H1 (cell line): ENCODE data around the gene MTO1. TPM values are rescaled to one million over a fixed set of nuclear protein-coding genes. Genes with fewer than 3 reads are reported as not detected.

Source experiments
- CTCF ChIA-PET: fragments of 300-600 bp; sonication (Branson Sonifier 250); formaldehyde crosslinking; loops from one replicate; lab custom pipeline; 2021; ENCODE audit not compliant: partially characterized antibody; lab: Charles Lee
- POLR2A ChIA-PET: fragments of 300-600 bp; sonication (Branson Sonifier 250); formaldehyde crosslinking; loops from one replicate; lab custom pipeline; 2021; ENCODE audit warnings: inconsistent platforms; ENCODE audit not compliant: partially characterized antibody; lab: Charles Lee
- DNase-seq, 2 experiments: peaks; one replicate each; pipeline versions ENCODE4 v3.0.0 to v3.0.0-alpha.2; 2010 to 2022; ENCODE audit warnings: low spot score in 2 of 2, low read depth in 1 of 2, mixed read lengths in 1 of 2
- FAIRE-seq: peaks from 2 replicates; lab custom pipeline; 2011; peaks lifted over from hg19 to GRCh38; lab: Jason Lieb, UNC
- H2AFZ ChIP-seq: 2 replicates; pipeline ENCODE4 v1.8.1; 2012; ENCODE audit warnings: low read length, inconsistent platforms
- H2AK5ac ChIP-seq: 2 replicates; pipeline ENCODE4 v1.6.1; 2013; ENCODE audit warnings: low read depth, low read length
- H2BK120ac ChIP-seq: replicated peaks from 2 replicates; pipeline ENCODE3; 2013; ENCODE audit warnings: low read depth, low read length, inconsistent platforms
- H2BK12ac ChIP-seq: 2 replicates; pipeline ENCODE4 v1.6.1; 2013; ENCODE audit warnings: low read depth, low read length
- H2BK15ac ChIP-seq: 2 replicates; pipeline ENCODE4 v1.6.1; 2013; ENCODE audit warnings: low read length
- H2BK20ac ChIP-seq: 2 replicates; pipeline ENCODE4 v1.6.1; 2013; ENCODE audit warnings: low read length
- H2BK5ac ChIP-seq: 2 replicates; pipeline ENCODE4 v1.6.1; 2013; ENCODE audit warnings: low read depth, low read length
- H3K14ac ChIP-seq: 2 replicates; pipeline ENCODE4 v1.6.1; 2013; ENCODE audit warnings: inconsistent platforms; ENCODE audit not compliant: insufficient read length
- H3K18ac ChIP-seq: 2 replicates; pipeline ENCODE4 v1.6.1; 2013; ENCODE audit warnings: low read length; ENCODE audit errors: extremely low read depth
- H3K23ac ChIP-seq: 2 replicates; pipeline ENCODE4 v1.6.1; 2013; ENCODE audit warnings: inconsistent platforms; ENCODE audit not compliant: insufficient read length
- H3K23me2 ChIP-seq: 2 replicates; pipeline ENCODE4 v1.6.1; 2013; ENCODE audit warnings: low read depth, low read length
- H3K27ac ChIP-seq: 2 replicates; pipeline ENCODE4 v1.6.1; 2011; ENCODE audit warnings: low read depth, low read length, inconsistent platforms
- H3K27me3 ChIP-seq, 4 experiments: replicated peaks in 1 of 4; 1 replicate in 1 of 4; 2 replicates in 3 of 4; pipeline versions ENCODE4 v1.6.1 to v1.8.1; 2011 to 2013; ENCODE audit warnings: low read length in 3 of 4, mild to moderate bottlenecking in 3 of 4, inconsistent platforms in 2 of 4, mixed read lengths in 2 of 4, moderate library complexity in 1 of 4; ENCODE audit not compliant: control insufficient read depth in 3 of 4, insufficient read depth in 3 of 4; ENCODE audit errors: extremely low read depth in 1 of 4
- H3K36me3 ChIP-seq, 4 experiments: 2 replicates each; pipeline versions ENCODE4 v1.6.1 to v1.8.1; 2011 to 2013; ENCODE audit warnings: mild to moderate bottlenecking in 4 of 4, low read length in 3 of 4, moderate library complexity in 2 of 4, control low read depth in 1 of 4, inconsistent platforms in 1 of 4; ENCODE audit not compliant: insufficient read depth in 4 of 4, control insufficient read depth in 2 of 4
- H3K4ac ChIP-seq: replicated peaks from 2 replicates; pipeline ENCODE3; 2013; ENCODE audit warnings: low read length, low read depth, mixed read lengths, inconsistent platforms; ENCODE audit not compliant: insufficient read length
- H3K4me1 ChIP-seq, 4 experiments: replicated peaks in 1 of 4; 1 replicate in 1 of 4; 2 replicates in 3 of 4; pipeline versions ENCODE4 v1.6.1 to v1.8.1; 2011 to 2013; ENCODE audit warnings: low read length in 3 of 4, inconsistent platforms in 2 of 4, mixed read lengths in 1 of 4; ENCODE audit not compliant: insufficient read depth in 4 of 4, control insufficient read depth in 3 of 4
- H3K4me2 ChIP-seq, 2 experiments: 2 replicates each; pipeline versions ENCODE4 v1.6.1 to v1.8.1; 2011 to 2013; ENCODE audit warnings: low read depth in 2 of 2, low read length in 2 of 2, control low read depth in 1 of 2, inconsistent platforms in 1 of 2, mild to moderate bottlenecking in 1 of 2; ENCODE audit not compliant: insufficient read depth in 1 of 2
- H3K4me3 ChIP-seq, 4 experiments: fragments of 200-600, 300-600 bp in 1 of 4; sonication (generic), shearing (Covaris generic), sonication (Bioruptor Twin) in 1 of 4; 2 replicates each; pipeline versions ENCODE4 v1.5.1 to v1.8.1; 2011 to 2016; ENCODE audit warnings: low read length in 4 of 4, low read depth in 3 of 4, control low read depth in 2 of 4, inconsistent platforms in 2 of 4, mild to moderate bottlenecking in 2 of 4, mixed read lengths in 1 of 4, moderate library complexity in 1 of 4; ENCODE audit not compliant: insufficient read depth in 2 of 4; ENCODE audit errors: extremely low read depth in 1 of 4
- H3K56ac ChIP-seq: replicated peaks from 2 replicates; pipeline ENCODE3; 2013; ENCODE audit warnings: low read depth, mild to moderate bottlenecking, mixed read lengths, low read length, inconsistent platforms; ENCODE audit not compliant: insufficient read length
- H3K79me1 ChIP-seq: 2 replicates; pipeline ENCODE4 v1.6.1; 2013; ENCODE audit warnings: low read depth, low read length, control low read depth
- H3K79me2 ChIP-seq, 2 experiments: 2 replicates each; pipeline versions ENCODE4 v1.6.1 to v1.8.1; 2012 to 2013; ENCODE audit warnings: low read length in 2 of 2, mild to moderate bottlenecking in 2 of 2, inconsistent platforms in 1 of 2; ENCODE audit not compliant: insufficient read depth in 2 of 2, control insufficient read depth in 1 of 2
- H3K9ac ChIP-seq, 4 experiments: replicated peaks in 1 of 4; 1 replicate in 1 of 4; 2 replicates in 3 of 4; pipeline versions ENCODE4 v1.6.1 to v1.8.1; 2011 to 2013; ENCODE audit warnings: low read depth in 3 of 4, low read length in 3 of 4, control low read depth in 2 of 4, mild to moderate bottlenecking in 2 of 4, moderate library complexity in 2 of 4, inconsistent platforms in 1 of 4; ENCODE audit errors: extremely low read depth in 1 of 4
- H3K9me3 ChIP-seq, 2 experiments: 2 replicates each; pipeline versions ENCODE4 v1.6.1 to v1.8.1; 2012 to 2013; ENCODE audit warnings: mild to moderate bottlenecking in 2 of 2, moderate library complexity in 2 of 2, control low read depth in 1 of 2, inconsistent platforms in 1 of 2, low read depth in 1 of 2, low read length in 1 of 2, mixed read lengths in 1 of 2; ENCODE audit not compliant: insufficient read depth in 2 of 2
- H4K20me1 ChIP-seq, 2 experiments: replicated peaks in 1 of 2; 2 replicates each; pipeline versions ENCODE3 to v1.8.1; 2011 to 2013; ENCODE audit warnings: inconsistent platforms in 2 of 2, low read length in 2 of 2, mild to moderate bottlenecking in 1 of 2; ENCODE audit not compliant: insufficient read depth in 2 of 2, control insufficient read depth in 1 of 2
- H4K5ac ChIP-seq: 2 replicates; pipeline ENCODE4 v1.6.1; 2013; ENCODE audit warnings: low read length, low read depth, mixed read lengths, inconsistent platforms; ENCODE audit not compliant: insufficient read length
- H4K8ac ChIP-seq: 2 replicates; pipeline ENCODE4 v1.8.0; 2013; ENCODE audit warnings: mild to moderate bottlenecking, moderate library complexity, low read length, inconsistent platforms; ENCODE audit not compliant: insufficient read depth; ENCODE audit errors: extremely low read depth
- H4K91ac ChIP-seq: replicated peaks from 2 replicates; pipeline ENCODE3; 2013; ENCODE audit warnings: low read length, mixed read lengths, inconsistent platforms; ENCODE audit not compliant: insufficient read length
- CHD1 ChIP-seq: IDR thresholded peaks from 2 replicates; pipeline ENCODE4 v1.6.1; 2012; ENCODE audit warnings: low read depth, low read length, improper control_type of control experiment
- CHD2 ChIP-seq: IDR thresholded peaks from 2 replicates; pipeline ENCODE4 v1.6.1; 2012; ENCODE audit warnings: low read length, improper control_type of control experiment
- KDM1A ChIP-seq: fragments of 200-600, 300-600 bp; sonication (generic); IDR thresholded peaks from 2 replicates; pipeline ENCODE4 v1.7.1; 2016; ENCODE audit warnings: mild to moderate bottlenecking, low read length, borderline replicate concordance
- MAX ChIP-seq: IDR thresholded peaks from 2 replicates; pipeline ENCODE4 v1.6.1; 2012; ENCODE audit warnings: inconsistent platforms
- PHF8 ChIP-seq: fragments of 200-600 bp; sonication (generic); conservative IDR thresholded peaks from 2 replicates; pipeline ENCODE4 v1.7.1; 2012; ENCODE audit warnings: low read depth, mild to moderate bottlenecking, inconsistent platforms, low read length, moderate library complexity
- POLR2A ChIP-seq, 2 experiments: IDR thresholded peaks; 1 replicate in 1 of 2; 2 replicates in 1 of 2; pipeline ENCODE4 v1.6.1; 2011; ENCODE audit warnings: low read depth in 2 of 2, low read length in 2 of 2, mild to moderate bottlenecking in 2 of 2; ENCODE audit errors: control extremely low read depth in 1 of 2
- POU5F1 ChIP-seq: IDR thresholded peaks from 2 replicates; pipeline ENCODE4 v1.6.1; 2011; ENCODE audit warnings: low read depth, mild to moderate bottlenecking, low read length, moderate library complexity
- SP2 ChIP-seq: IDR thresholded peaks from 2 replicates; pipeline ENCODE4 v1.6.1; 2012; ENCODE audit warnings: mild to moderate bottlenecking, low read length, inconsistent platforms
- TAF1 ChIP-seq: IDR thresholded peaks from 2 replicates; pipeline ENCODE4 v1.6.1; 2011; ENCODE audit warnings: mild to moderate bottlenecking, low read depth, low read length
- TAF7 ChIP-seq: optimal IDR thresholded peaks from 2 replicates; pipeline ENCODE3; 2011; ENCODE audit warnings: low read depth, mild to moderate bottlenecking, inconsistent platforms, low read length, moderate library complexity, borderline replicate concordance
- whole genome bisulfite sequencing, 2 experiments: shearing (Covaris generic) in 1 of 2; methylation state at CpG; one replicate each; pipeline versions ENCODE4 v1.1.6 to v1.1.7; 2013 to 2015; ENCODE audit warnings: low lambda C conversion rate in 2 of 2, mixed read lengths in 2 of 2, inconsistent platforms in 1 of 2, low coverage in 1 of 2, missing lambda C conversion rate in 1 of 2; ENCODE audit not compliant: insufficient replicate concordance in 2 of 2, insufficient coverage in 1 of 2, insufficient read length in 1 of 2; ENCODE audit errors: extremely low coverage in 1 of 2, missing lambda C conversion rate in 1 of 2; 5-methylcytosine and 5-hydroxymethylcytosine counted together
- polyA plus RNA-seq, 7 experiments: library from polyadenylated mRNA; depleted of rRNA in 3 of 7; stranded (reverse) in 5 of 7; unstranded in 2 of 7; fragments of >200 nt in 5 of 7; fragments of 200-250 nt in 2 of 7; gene quantifications; 1 replicate in 5 of 7; 2 replicates in 1 of 7; 4 replicates in 1 of 7; pipeline versions ENCODE4 v1.2.1 to v1.2.3, GENCODE V29; 2011 to 2013; ENCODE audit warnings: missing spikeins in 2 of 7, mixed read lengths in 2 of 7
- total RNA-seq: library from RNA; stranded (reverse); fragmentation: NEBNext Ultra II Directional; extraction: Animal tissue kit (Norgen Biotek cat#: 25700); gene quantifications from 2 replicates; pipeline ENCODE4 v1.2.1, GENCODE V29; 2021
- TF ChIP-seq, protein P1 (sequence below): IDR thresholded peaks from 2 replicates; pipeline ENCODE4 v1.6.1; 2011; ENCODE audit warnings: low read length, improper control_type of control experiment

The MTO1 gene
- total and polyA plus RNA-seq, 2 of the 8 experiments (the other 6 are each of a cell fraction or from before 2014, with no cell fraction given), result 20.9 to 31.6 TPM

DNA sequence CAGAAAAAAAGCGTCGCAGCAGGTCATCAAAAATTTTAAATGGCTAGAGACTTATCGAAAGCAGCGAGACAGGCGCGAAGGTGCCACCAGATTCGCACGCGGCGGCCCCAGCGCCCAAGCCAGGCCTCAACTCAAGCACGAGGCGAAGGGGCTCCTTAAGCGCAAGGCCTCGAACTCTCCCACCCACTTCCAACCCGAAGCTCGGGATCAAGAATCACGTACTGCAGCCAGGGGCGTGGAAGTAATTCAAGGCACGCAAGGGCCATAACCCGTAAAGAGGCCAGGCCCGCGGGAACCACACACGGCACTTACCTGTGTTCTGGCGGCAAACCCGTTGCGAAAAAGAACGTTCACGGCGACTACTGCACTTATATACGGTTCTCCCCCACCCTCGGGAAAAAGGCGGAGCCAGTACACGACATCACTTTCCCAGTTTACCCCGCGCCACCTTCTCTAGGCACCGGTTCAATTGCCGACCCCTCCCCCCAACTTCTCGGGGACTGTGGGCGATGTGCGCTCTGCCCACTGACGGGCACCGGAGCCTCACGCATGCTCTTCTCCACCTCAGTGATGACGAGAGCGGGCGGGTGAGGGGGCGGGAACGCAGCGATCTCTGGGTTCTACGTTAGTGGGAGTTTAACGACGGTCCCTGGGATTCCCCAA lies 59.3 kb downstream of the MTO1 start, which contains the start of gene EEF1A1:
TSS of gene EEF1A1 (minus strand) at position 345 of the 663 bp plus-strand sequence. CDS start 1,006 bp downstream, outside the sequence.
- WGBS, 2 experiments, result 1% methylated on average over 41 of the region's 53 CpGs; no CpG with 5 or more reads in 1 of the 2 experiments
- peak; percentile 97 to 99 for DNase-seq
- Histone ChIP-seq H3K79me1 (no peaks in the 10 kb centered on the region), H3K23me2 (peaks cover 2% of the 10 kb centered on the region; the same call in 1 of the 2 replicates), H3K23ac (no peak within 1 kb of the TSS), H3K14ac (peak within 1 kb of the TSS; percentile 25), H3K18ac (peak within 1 kb of the TSS; percentile 100), H2AK5ac (no peak within 1 kb of the TSS; the same call in 1 of the 2 replicates), H2BK5ac (peak within 1 kb of the TSS; percentile 99), H3K79me2 (peaks cover 0 to 41% of the 10 kb centered on the region in 2 experiments; a peak in 3 of 4 replicates), H2BK20ac (no peak within 1 kb of the TSS), H3K27me3 (no peaks in the 10 kb centered on the region), H4K8ac (peak within 1 kb of the TSS; percentile 98; the same call in 1 of the 2 replicates), H3K36me3 (peaks cover 32 to 48% (median 42%) of the 10 kb centered on the region in 4 experiments), H2BK120ac (peak within 1 kb of the TSS; percentile 88), H3K4me3 (peak within 1 kb of the TSS; percentile 87 to 100 (median 97)), H3K9ac (peak within 1 kb of the TSS; percentile 96 to 100 (median 100)), H2BK15ac (no peak within 1 kb of the TSS; the same call in 1 of the 2 replicates), H3K9me3 (no peaks in the 10 kb centered on the region), H4K5ac (peak within 1 kb of the TSS; percentile 95), H4K91ac (peak within 1 kb of the TSS; percentile 86), H3K4ac (peak within 1 kb of the TSS; percentile 82), H3K4me2 (peak within 1 kb of the TSS; percentile 82), H2BK12ac (peak within 1 kb of the TSS; percentile 82; the same call in 1 of the 2 replicates), H3K4me1 (peaks cover 0 to 8% (median 4%) of the 10 kb centered on the region in 4 experiments; a peak in 3 of 7 replicates), H4K20me1 (peaks cover 4 to 6% of the 10 kb centered on the region in 2 experiments), H3K27ac (peak within 1 kb of the TSS; percentile 98), H3K56ac (peak within 1 kb of the TSS; percentile 80), H2AFZ (no peak within 1 kb of the TSS)
- POLR2A ChIA-PET, result interaction anchor here (0.6 to 27.5 kb wide), 39 partner anchors 9 to 247 kb away, joined by 3 to 1482 read pairs (median 8); partner anchors contain the start of genes CGAS, DDX43, MTO1 and SLC17A5
- FAIRE-seq, result no peak
- CTCF ChIA-PET, result interaction anchor here (0.9 to 3.0 kb wide), 11 partner anchors 20 to 132 kb away, joined by 3 to 12 read pairs (median 6); no protein-coding TSS in a partner anchor
- peak; percentile 99 for TF ChIP-seq TAF7
- TF ChIP-seq KDM1A, result no peak
- TF ChIP-seq POLR2A (IDR thresholded peaks at IDR 0.05; ENCODE audit: control extremely low read depth in 1 of 2, low read depth in 2 of 2, low read length in 2 of 2), result peak; percentile 99 to 100
- TF ChIP-seq CHD1, result peak; percentile 82
- peak; percentile 94 for TF ChIP-seq PHF8
- TF ChIP-seq CHD2, result peak; percentile 68
- peak; percentile 100 for TF ChIP-seq TAF1
- 0 out of 2 replicates have a peak, but pooled peaks have one; percentile 17 for TF ChIP-seq POU5F1
- TF ChIP-seq, protein P1, sequence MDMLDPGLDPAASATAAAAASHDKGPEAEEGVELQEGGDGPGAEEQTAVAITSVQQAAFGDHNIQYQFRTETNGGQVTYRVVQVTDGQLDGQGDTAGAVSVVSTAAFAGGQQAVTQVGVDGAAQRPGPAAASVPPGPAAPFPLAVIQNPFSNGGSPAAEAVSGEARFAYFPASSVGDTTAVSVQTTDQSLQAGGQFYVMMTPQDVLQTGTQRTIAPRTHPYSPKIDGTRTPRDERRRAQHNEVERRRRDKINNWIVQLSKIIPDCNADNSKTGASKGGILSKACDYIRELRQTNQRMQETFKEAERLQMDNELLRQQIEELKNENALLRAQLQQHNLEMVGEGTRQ, result no peak; the same call in 1 of the 2 replicates
- peak; percentile 82 for TF ChIP-seq MAX
- TF ChIP-seq SP2, result no peak
